IPS-NIHi7 (cell line): Measurements from ENCODE around the gene DNAH2.

Source experiments
- DNase-seq: peaks from one replicate; pipeline ENCODE4 v3.0.0; 2012; ENCODE audit warnings: mixed read lengths; ENCODE audit errors: extremely low spot score

Gene DNAH2

GRCh38 chr17:7716901-7717755 is at the start of gene DNAH2:
Gene DNAH2 (plus strand): TSS chr17:7717744. CDS start chr17:7719735, 1,991 bp downstream.
- peak; percentile 95 for DNase-seq

- no peak for DNase-seq
Measured at GRCh38 chr17:7668482-7668881, 49.1 kb upstream of the DNAH2 start.

- no peak for DNase-seq
Measured at GRCh38 chr17:7673239-7673638, 44.3 kb upstream of the DNAH2 start.

- no peak for DNase-seq
Measured at GRCh38 chr17:7674934-7675333, 42.6 kb upstream of the DNAH2 start.

- peak; percentile 41 for DNase-seq
Measured at GRCh38 chr17:7676533-7676932, 41.0 kb upstream of the DNAH2 start.

- peak; percentile 69 for DNase-seq
Measured at GRCh38 chr17:7677388-7678067, 40.0 kb upstream of the DNAH2 start.

- no peak for DNase-seq
Measured at GRCh38 chr17:7684851-7685532, 32.6 kb upstream of the DNAH2 start.

- DNase-seq: peak; percentile 81
Measured at GRCh38 chr17:7685533-7686221, 31.9 kb upstream of the DNAH2 start.

GRCh38 chr17:7686222-7687071 is 31.1 kb upstream of the DNAH2 start:
- DNase-seq: peak; percentile 49

- peak; percentile 82 for DNase-seq
Measured at GRCh38 chr17:7687072-7687907, 30.3 kb upstream of the DNAH2 start, which contains the start of gene TP53. Gene TP53 (minus strand): TSS chr17:7687490. CDS start chr17:7676594, 10,896 bp downstream.

- peak; percentile 95 for DNase-seq
Measured at GRCh38 chr17:7687908-7688807, 29.4 kb upstream of the DNAH2 start, which contains the start of gene WRAP53. Gene WRAP53 (plus strand): TSS chr17:7688477. CDS start chr17:7688649, 172 bp downstream.

- DNase-seq: no peak
Measured at GRCh38 chr17:7688808-7689316, 28.7 kb upstream of the DNAH2 start.

GRCh38 chr17:7695586-7695985 is 22.0 kb upstream of the DNAH2 start:
- no peak for DNase-seq

GRCh38 chr17:7697828-7698588 is 19.5 kb upstream of the DNAH2 start:
- DNase-seq: no peak

- DNase-seq: no peak
Measured at GRCh38 chr17:7700510-7700909, 17.0 kb upstream of the DNAH2 start.

- no peak for DNase-seq
Measured at GRCh38 chr17:7701681-7702080, 15.9 kb upstream of the DNAH2 start.

- no peak for DNase-seq
Measured at GRCh38 chr17:7702776-7703175, 14.8 kb upstream of the DNAH2 start.
